ENCODE measurements around the gene RANBP9.

Gene RANBP9

GRCh38 chr6:13591205-13591921 is 120.3 kb downstream of the RANBP9 start:
- Histone ChIP-seq H3K4me3 (no peak overlapping the region), H3K9me3 (no peaks in the 10 kb centered on the region), H3K27me3 (no peaks in the 10 kb centered on the region), H3K36me3 (peaks cover 92% of the 10 kb centered on the region), H3K9ac (no peak overlapping the region), H3K27ac (no peak overlapping the region), H4K20me1 (no peaks in the 10 kb centered on the region), H3K4me2 (no peak overlapping the region), H3K4me1 (no peaks in the 10 kb centered on the region)
- no peak for TF ChIP-seq Cebpa-rat (IDR thresholded peaks at IDR 0.05)

GRCh38 chr6:13590574-13591153 is 121.0 kb downstream of the RANBP9 start:
- Histone ChIP-seq H3K4me2 (no peak overlapping the region), H3K36me3 (peaks cover 87% of the 10 kb centered on the region), H4K20me1 (no peaks in the 10 kb centered on the region), H3K4me1 (no peaks in the 10 kb centered on the region), H3K9me3 (no peaks in the 10 kb centered on the region), H3K9ac (no peak overlapping the region), H3K27ac (no peak overlapping the region), H3K27me3 (no peaks in the 10 kb centered on the region), H3K4me3 (no peak overlapping the region)
- no peak for TF ChIP-seq Cebpa-rat (IDR thresholded peaks at IDR 0.05)

- H3K4me2 ChIP-seq: no peak overlapping the region
- H3K27me3 ChIP-seq: no peaks in the 10 kb centered on the region
- no peak for TF ChIP-seq Cebpa-rat (IDR thresholded peaks at IDR 0.05)
These were observed 121.8 kb downstream of the RANBP9 start for GRCh38 chr6:13589801-13590200.

GRCh38 chr6:13586603-13587542 is 124.8 kb downstream of the RANBP9 start:
- Histone ChIP-seq H3K4me1 (no peaks in the 10 kb centered on the region), H3K9ac (no peak overlapping the region), H4K20me1 (no peaks in the 10 kb centered on the region), H3K27me3 (no peaks in the 10 kb centered on the region), H3K4me2 (no peak overlapping the region), H3K4me3 (no peak overlapping the region), H3K9me3 (no peaks in the 10 kb centered on the region), H3K27ac (no peak overlapping the region), H3K36me3 (peaks cover 81% of the 10 kb centered on the region)
- TF ChIP-seq Cebpa-rat (IDR thresholded peaks at IDR 0.05): no peak

More at GRCh38 chr6:13589801-13590200, 121.8 kb downstream of the RANBP9 start:
- Histone ChIP-seq H3K4me1 (no peaks in the 10 kb centered on the region), H3K9me3 (no peaks in the 10 kb centered on the region), H3K36me3 (peaks cover 81% of the 10 kb centered on the region), H3K4me3 (no peak overlapping the region), H3K27ac (no peak overlapping the region), H3K9ac (no peak overlapping the region), H4K20me1 (no peaks in the 10 kb centered on the region)

- Histone ChIP-seq H3K9me3 (no peaks in the 10 kb centered on the region), H3K9ac (no peak overlapping the region), H3K4me2 (no peak overlapping the region), H3K4me1 (no peaks in the 10 kb centered on the region), H3K4me3 (no peak overlapping the region), H4K20me1 (no peaks in the 10 kb centered on the region), H3K27me3 (no peaks in the 10 kb centered on the region), H3K36me3 (peaks cover 52% of the 10 kb centered on the region), H3K27ac (no peak overlapping the region)
- no peak for TF ChIP-seq Cebpa-rat (IDR thresholded peaks at IDR 0.05)
These were observed 129.9 kb downstream of the RANBP9 start for GRCh38 chr6:13581700-13582229.

- no peak for TF ChIP-seq Cebpa-rat (IDR thresholded peaks at IDR 0.05)
- peaks cover 45% of the 10 kb centered on the region for H3K36me3 ChIP-seq
- no peaks in the 10 kb centered on the region for H3K9me3 ChIP-seq
- H3K4me2 ChIP-seq: no peak overlapping the region
- peaks cover 8% of the 10 kb centered on the region for H3K4me1 ChIP-seq
- H3K4me3 ChIP-seq: no peak overlapping the region
- H3K27ac ChIP-seq: no peak overlapping the region
- no peaks in the 10 kb centered on the region for H4K20me1 ChIP-seq
- H3K27me3 ChIP-seq: no peaks in the 10 kb centered on the region
- no peak overlapping the region for H3K9ac ChIP-seq
These were observed 131.7 kb downstream of the RANBP9 start for GRCh38 chr6:13579911-13580310.

GRCh38 chr6:13577926-13578325 is 133.7 kb downstream of the RANBP9 start:
- Histone ChIP-seq H3K36me3 (peaks cover 25% of the 10 kb centered on the region; the same call in 1 of the 2 replicates), H4K20me1 (no peaks in the 10 kb centered on the region), H3K4me2 (no peak overlapping the region), H3K9me3 (no peaks in the 10 kb centered on the region), H3K4me1 (peaks cover 16% of the 10 kb centered on the region), H3K27me3 (no peaks in the 10 kb centered on the region), H3K9ac (no peak overlapping the region), H3K4me3 (no peak overlapping the region), H3K27ac (no peak overlapping the region)
- TF ChIP-seq Cebpa-rat (IDR thresholded peaks at IDR 0.05): no peak

- no peaks in the 10 kb centered on the region for H3K9me3 ChIP-seq
- peaks cover 10% of the 10 kb centered on the region; the same call in 1 of the 2 replicates for H3K36me3 ChIP-seq
- H3K4me3 ChIP-seq: no peak overlapping the region
- no peaks in the 10 kb centered on the region for H3K27me3 ChIP-seq
- no peak overlapping the region for H3K9ac ChIP-seq
- peak overlapping the region; percentile 82 for H3K4me2 ChIP-seq
- H3K27ac ChIP-seq: no peak overlapping the region
- H4K20me1 ChIP-seq: no peaks in the 10 kb centered on the region
- H3K4me1 ChIP-seq: peaks cover 17% of the 10 kb centered on the region
- no peak for TF ChIP-seq Cebpa-rat (IDR thresholded peaks at IDR 0.05)
These were observed 135.6 kb downstream of the RANBP9 start for GRCh38 chr6:13576017-13576416.

- Histone ChIP-seq H3K36me3 (peaks cover 4% of the 10 kb centered on the region; the same call in 1 of the 2 replicates), H3K27me3 (no peaks in the 10 kb centered on the region), H3K9ac (peak overlapping the region; percentile 93), H3K4me2 (peak overlapping the region; percentile 82), H4K20me1 (no peaks in the 10 kb centered on the region), H3K4me3 (peak overlapping the region; percentile 93), H3K4me1 (peaks cover 17% of the 10 kb centered on the region), H3K27ac (peak overlapping the region; percentile 97), H3K9me3 (no peaks in the 10 kb centered on the region)
- TF ChIP-seq Cebpa-rat (IDR thresholded peaks at IDR 0.05): no peak
These were observed 136.3 kb downstream of the RANBP9 start for GRCh38 chr6:13575377-13575775.

Measured in BLaER1 (cell line).